HG03060 (cell line): ENCODE measurements around the gene SCNN1A.

Experiments
- ATAC-seq: cut with Tn5 transposase; IDR thresholded peaks from one replicate; pipeline ENCODE4 v1.9.1; 2021; ENCODE audit warnings: low read depth, moderate number of reproducible peaks; ENCODE audit not compliant: unreplicated experiment

The SCNN1A gene

DNA sequence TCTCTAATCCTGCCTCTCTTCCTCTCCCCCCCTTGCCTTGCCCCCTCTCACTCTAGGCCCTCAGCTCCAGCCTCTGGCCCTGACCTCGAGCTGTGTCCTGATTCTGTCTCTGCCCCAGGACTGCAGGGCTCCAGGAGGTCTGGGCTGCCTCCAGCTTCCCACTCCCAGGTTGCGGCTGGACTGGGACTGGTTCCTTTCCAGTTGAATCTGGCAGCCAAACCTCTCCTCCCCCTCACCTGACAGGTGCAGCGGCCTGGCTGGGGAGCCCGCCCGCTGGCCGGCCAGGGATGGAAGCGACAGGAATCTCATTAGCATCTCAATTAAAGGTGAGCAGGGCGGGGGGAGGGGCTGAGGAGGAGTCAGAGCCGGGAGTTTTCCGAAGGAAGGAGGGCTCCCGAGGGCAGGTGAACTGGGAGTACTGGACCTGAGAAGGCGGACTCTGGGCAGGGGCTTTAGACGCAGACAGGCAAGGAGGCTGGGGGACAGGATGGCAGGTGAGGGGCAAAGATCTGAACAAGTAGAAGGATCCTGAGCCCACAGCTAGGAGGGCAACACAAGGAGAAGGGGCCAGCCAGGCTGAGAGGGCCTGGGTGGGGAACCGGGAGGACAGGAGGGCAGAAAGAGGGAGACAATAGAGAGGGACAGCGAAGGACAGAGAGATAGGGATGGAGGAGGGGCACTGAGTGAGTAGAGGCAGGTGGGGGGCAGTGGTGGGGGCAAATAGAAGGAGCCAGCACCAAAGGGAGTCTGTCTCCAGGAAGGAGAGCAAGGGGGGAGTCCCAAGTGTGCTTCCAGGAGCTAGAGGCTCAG lies at the start of gene SCNN1A:
SCNN1A (minus strand) TSS at position 295 of the 810 bp plus-strand sequence. CDS start 780 bp downstream, outside the sequence.
- ATAC-seq, result no peak

DNA sequence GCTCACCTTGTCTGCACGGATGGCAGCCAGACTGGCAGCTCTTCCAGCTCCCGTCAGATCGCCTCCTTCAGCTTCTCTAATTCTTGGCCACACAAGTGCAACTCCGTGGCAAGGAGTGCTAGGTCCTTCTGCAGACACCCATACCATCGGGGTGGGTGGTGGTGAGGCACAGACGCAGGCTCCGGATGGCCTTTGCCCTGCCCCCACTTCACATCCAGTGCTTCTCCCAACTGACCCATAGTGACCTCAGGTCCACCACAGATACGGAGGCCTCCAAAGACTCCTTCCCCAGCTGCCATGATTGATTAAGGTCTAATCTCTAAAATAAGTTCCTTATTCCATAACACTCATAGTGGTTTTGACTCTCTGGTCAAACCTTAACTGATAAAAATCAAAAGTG lies 49.5 kb upstream of the SCNN1A start:
- no peak for ATAC-seq

DNA sequence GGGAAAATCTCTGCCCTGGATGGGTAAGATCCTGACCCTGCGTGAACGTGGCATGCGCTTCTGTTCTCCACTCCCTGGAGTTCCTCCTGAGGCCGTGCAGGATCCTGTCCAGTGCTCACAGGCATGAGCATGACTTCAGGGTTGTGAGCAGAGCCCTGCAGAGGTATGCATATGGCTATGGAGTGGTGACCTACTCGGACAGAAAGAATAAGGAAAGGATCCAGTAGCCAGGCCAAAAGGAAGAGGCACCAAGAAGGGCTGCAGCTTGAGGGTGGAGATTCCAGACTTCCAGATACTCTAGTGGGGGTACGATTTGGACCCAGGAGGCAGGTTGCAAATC lies 48.6 kb upstream of the SCNN1A start:
- ATAC-seq, result no peak

DNA sequence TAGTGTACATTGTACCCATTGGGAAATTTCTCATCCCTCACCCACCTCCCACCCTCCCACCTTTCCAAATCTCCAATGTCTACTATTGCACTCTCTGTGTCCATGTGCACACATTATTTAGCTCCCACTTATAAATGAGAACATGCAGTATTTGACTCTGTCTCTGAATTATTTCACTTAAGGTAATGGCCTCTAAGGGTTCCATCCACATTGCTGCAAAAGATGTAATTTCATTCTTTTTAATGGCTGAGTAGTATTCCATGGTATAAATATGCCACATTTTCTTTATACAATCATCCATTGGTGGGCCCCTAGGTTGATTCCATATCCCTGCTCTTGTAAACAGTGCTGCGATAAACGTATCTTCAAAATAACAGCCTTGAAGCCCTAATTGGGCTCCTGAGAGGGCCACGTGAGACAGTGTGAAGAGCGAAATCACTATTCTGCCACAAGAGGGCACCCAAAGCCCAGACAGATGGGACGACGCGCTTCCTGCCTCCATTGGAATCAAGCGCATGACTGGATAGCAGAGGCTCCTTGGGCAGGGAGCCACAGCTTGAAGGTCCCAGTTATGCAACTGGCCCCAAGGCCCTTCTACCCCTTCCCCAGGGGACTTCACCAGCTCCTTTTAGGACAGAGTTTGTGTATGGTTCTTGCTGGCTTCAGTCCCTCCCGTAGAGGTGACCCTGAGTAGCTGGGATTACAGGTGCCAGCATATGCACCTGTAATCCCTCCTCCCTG lies 48.1 kb upstream of the SCNN1A start:
- no peak for ATAC-seq

DNA sequence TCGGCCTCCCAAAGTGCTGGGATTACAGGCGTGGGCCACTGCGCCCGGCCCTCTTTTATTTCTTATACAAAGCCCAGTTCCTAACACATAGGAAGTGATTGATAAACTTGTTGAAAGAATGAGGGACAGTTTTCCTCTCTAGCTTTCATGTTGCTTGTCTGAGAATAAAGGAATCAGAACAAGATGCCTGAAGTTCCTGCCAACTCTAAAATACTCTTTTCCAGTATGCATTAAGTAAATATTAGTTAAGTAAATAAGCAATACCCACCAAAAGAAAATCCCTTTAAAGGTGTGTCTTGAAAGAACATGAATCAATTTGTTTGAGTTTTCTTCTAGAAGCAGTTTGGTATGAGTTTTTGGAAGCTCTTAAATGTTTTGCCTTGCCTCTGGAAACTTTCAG lies 45.0 kb upstream of the SCNN1A start:
- ATAC-seq, result no peak

DNA sequence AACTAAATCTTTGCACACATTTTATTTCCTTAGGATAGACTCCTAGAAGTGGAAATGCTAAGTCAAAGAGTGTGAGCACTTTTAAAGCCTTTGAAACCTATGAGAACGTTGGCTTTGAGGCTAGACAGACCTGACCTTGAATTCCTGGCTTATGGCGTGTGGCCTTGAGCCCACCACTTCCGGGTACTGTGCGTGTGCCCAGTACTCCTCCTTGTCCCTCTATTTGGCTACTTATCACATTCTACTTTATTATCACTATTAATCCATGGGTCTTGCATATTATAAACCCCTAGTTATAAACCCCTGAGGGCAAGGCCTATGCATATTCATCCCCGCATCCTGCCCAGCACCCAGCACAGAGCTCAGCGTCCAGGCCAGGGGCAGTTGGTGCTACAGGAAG lies 43.4 kb upstream of the SCNN1A start:
- no peak for ATAC-seq

DNA sequence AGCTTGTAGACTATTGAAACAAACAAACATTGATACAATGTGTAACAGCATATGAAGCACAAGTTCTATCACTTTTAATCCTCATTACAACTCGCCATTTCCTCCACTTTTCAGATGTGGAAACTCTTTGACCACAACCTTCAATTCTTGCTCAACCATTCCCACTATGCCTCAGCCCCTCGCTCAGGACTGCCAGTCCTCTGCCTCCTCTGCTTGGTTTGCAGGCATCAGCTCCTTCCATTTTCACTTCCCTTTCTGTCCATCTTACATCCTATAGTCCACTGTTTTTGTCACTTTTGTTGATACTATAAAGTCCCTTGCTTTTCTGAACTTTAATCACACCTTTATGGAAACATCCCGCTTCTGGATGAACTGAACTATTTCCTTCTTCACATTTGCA lies 41.2 kb upstream of the SCNN1A start:
- ATAC-seq, result no peak

DNA sequence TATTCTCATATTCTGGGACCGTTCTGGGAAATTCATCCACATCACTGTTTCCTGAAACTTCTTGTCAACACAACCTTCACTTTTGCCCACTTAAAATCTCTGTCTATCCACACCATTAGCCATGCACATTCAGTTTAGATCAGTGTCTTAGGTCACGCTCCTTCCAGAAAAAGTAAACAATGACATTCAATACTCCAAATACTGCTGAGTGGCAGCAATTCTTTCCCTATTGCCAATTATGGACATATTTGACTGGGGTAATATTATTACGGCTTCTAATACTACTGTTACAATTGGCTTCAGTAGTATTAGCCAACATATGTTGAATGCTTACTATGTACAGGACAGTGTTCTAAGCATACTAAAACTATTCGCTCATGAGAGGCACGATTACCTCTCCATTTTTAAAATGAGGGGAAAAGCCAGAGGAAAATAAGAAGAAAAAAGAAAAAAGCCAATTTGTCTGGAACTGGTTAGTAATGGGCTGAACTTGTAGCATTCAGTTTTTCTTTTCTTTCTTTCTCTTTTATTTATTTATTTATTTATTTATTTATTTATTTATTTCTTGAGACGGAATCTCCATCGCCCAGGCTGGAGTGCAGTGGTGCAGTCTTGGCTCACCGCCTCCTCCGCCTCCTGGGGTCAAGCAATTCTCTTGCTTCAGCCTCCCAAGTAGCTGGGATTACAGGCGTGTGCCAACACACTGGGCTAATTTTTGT lies 32.0 kb upstream of the SCNN1A start:
- ATAC-seq, result no peak

DNA sequence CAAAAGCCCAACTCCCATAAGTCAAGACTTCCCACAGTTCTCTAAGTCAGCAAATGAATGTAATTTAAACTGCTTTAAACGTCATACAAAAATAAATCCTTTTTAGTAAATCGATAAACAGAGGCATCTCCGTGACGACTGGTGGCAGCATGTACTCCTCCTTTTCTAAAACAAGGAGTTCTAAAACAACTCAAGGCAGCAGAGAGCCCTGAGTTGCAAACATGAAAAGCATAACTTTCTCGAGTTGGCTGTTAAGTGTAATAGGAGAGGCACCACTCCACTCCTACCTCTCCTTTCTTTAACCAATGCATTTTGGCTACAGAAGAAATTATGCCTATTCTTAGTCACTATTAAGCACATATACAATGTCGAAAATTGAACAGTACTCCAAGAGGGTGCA lies 30.6 kb upstream of the SCNN1A start:
- no peak for ATAC-seq

DNA sequence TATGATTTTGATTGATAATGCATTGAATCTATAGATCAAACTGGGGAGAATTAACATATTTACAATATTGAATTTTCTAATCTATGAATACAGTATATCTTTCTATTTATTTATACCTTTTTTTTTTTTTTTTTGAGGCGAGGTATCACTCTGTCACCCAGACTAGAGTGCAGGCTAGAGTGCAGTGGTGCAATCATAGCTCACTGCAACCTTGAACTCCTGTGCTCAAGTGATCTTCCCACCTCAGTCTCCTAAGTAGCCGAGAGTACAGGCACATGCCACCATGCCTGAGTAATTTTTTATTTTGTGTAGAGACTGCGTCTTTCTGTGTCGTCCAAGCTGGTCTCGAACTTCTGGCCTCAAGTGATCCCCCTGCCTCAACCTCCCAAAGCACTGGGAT lies 29.0 kb upstream of the SCNN1A start:
- no peak for ATAC-seq

DNA sequence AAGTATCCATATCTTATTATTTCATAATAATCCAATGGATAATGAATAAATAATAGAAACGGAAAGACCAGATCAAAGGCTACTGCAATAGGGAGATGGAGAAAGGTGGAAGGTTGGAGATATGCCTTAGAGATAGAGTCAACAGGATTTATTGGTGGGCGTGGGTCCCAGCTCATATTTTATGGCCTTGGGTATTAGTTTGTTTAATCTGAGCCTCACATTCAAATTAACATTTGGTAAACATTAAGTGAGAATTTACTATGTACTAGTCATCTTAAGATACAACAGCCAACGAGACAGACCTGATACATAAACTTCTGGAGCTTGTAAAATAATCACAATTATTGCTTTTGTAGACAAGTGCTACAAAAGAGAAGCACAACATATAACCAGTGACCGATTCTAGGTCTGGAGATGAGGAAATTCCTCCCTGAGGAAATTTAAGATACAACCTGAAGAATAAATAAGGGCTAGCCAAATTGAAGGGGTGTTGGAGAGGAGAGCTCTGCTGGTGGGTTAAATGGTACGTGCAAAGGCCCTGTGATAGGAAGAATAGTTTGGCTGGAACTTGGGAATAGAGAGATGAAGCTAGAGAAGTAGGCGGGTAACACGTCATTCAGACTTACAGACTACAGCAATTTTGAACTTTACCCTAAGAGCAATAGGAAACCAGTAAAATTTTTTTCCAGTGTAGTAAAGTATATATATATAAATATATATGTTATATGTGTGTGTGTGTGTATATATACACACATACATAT lies 24.7 kb upstream of the SCNN1A start:
- no peak for ATAC-seq

DNA sequence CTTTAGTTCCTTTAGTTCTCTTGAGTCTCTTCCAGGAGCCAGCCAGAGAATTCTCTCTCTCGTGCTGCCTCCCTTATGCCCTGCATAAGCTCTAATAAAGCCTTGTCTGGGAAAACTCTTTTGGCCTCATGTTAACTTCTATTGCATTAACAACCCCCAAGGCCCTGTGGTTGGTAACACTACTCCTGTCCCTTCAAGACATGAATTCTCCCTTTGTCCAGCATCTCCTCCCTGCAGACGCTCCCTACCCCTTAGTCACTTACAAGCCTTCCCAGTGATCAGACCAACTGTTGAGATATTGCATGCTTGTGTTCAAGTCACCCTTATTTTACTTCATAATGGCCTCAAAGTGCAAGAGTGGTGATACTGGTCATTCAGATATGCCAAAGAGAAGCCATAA lies 20.7 kb upstream of the SCNN1A start:
- no peak for ATAC-seq

DNA sequence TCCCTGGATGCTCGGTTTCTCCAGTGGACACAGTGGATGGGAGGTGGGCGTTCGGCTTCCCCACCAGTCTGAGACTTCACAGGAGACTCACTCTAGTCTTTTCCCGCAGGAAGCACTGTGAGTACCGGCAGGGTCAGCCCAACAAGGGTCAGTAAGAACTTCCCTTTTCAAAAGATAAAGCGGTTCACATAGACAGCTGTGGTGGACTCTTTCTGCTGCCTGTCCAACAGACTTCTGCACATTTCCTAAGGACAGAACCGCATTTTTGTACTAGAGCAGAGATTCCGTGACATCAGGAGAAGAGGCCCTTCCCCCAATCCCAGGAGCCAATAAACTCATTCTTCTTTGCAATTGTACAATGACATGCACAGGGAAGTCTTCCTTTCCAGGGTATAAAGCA lies 19.0 kb upstream of the SCNN1A start:
- ATAC-seq, result no peak

DNA sequence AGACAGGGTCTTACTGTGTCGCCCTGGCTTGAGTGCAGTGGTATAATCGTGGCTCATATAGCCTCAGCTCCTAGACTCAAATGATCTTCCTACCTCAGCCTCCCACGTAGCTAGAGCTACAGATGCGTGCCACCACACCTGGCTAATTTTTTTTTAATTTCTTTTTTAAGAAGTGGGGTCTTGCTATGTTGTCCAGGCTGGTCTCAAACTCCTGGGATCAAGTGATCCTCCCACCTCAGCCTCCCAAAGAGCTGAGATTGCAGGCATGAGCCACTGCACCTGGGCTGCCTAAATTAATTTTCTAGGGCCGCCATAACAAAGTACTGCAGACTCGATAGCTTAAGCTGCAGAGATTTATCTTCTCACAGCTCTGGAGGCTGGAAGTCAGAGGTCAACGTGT lies 17.7 kb upstream of the SCNN1A start:
- ATAC-seq, result no peak

DNA sequence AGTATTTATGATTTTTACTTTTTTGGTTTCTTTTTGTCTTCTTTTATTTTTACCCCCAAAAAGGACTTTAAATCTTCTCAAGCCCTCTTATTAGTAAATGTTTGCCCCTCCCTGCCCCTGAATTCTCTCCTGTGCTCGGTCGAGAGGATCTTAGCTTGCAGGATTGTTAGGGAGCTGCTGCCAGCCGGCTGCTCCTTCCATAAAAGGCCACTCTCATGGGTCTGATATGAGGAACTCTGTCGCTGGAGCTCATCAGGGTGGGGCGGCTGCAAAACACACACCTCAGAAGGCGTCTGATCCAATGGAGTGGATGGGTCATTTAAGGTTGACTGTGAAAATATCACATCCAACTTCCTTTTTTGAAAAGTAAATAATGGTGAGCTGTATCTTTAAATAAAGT lies 17.1 kb upstream of the SCNN1A start:
- no peak for ATAC-seq

DNA sequence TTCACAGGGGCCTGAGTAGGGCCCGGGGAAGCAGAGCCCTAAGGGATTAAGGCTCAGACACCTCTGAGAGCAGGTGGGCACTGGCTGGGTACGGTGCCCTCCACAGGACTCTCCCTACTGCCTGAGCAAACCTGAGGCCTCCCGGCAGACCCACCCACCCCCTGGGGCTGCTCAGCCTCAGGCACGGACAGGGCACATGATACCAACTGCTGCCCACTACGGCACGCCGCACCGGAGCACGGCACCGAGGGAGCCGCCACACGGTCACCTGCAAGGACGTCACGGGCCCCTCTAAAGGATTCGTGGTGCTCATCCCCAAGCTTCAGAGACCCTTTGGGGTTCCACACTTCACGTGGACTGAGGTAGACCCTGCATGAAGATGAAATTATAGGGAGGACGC lies 15.7 kb upstream of the SCNN1A start:
- no peak for ATAC-seq

DNA sequence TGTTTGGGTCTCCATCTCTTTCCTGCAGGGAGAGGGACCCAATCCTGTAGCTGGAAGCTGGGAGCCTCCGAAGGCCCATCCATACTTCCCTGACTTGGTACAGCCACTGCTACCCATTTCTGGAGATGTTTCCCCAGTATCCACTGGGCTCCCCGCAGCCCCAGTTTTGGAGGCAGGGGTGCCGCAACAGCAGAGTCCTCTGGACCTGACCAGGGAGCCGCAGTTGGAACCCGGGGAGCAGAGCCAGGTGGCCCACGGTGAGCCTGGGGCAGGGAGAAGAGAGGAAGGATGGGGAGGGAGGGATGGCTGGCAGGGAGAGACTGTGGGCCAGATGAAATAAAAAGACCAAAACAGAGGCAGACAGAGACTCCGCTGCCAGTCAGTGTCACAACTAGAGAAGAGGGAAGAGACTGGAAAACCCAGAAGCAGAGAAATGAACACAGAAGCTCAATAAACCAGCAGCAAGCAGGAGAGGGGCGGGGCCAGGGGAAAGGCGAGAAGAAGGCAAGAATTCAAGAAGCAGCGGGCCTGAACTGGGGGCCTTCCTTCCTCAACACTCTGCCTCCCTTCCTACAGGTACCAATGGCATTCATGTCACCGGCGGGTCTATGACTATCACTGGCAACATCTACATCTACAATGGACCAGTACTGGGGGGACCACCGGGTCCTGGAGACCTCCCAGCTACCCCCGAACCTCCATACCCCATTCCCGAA lies 14.9 kb upstream of the SCNN1A start:
- ATAC-seq, result no peak

DNA sequence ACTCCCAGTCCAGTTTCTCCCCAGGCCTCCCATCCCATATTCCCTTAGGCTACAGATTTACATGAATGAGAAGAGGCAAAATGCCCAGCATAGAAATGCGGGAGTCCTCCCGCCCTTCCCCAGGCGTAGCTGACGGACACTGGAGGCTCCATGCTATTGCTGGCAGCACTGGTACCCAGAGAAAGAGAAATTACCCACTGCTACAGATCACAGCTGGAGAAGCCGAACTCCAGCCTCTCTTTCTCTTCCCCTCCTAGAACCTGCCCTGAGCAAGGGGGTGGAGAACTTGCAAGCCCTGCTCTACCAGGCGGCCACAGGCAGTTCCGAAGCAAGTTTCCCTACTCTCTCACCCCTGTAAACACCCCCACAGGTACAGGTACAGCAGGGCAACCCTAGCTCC lies 12.2 kb upstream of the SCNN1A start:
- ATAC-seq, result no peak

DNA sequence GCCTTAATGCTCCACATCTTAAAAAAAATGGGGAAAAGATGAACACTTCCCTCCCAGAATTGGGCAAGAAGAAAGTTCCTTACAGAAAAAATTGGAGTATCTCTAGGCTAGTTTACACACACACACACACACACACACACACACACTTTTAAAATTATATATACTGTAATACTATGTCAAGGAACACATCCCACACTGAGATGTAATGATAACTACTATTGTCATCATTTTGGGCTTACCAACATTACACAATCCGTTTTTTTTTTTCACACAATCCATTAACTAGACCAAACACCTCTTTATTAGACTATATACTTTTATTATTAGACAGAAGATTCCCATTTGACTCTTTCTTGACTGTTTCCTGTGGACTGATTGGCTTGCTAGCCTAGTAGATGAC lies 11.1 kb upstream of the SCNN1A start:
- ATAC-seq, result no peak

DNA sequence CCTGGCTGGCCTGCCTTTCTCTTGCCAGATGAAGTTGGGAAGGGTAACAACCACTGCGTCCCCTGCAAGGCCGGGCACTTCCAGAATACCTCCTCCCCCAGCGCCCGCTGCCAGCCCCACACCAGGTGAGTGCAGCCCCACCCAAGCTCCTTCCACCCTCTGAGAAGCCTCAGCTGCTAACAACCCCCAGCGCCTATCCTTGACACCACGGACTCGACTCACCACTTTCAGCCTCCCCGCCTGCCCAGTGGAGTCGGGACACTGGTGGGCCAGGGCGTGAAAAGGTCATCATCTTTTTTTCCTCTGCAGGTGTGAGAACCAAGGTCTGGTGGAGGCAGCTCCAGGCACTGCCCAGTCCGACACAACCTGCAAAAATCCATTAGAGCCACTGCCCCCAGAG lies 10.7 kb upstream of the SCNN1A start:
- no peak for ATAC-seq
